HepG2 (cell line): ENCODE measurements around the gene NPC2. TPM values are rescaled to one million over a fixed set of nuclear protein-coding genes. Genes with fewer than 3 reads are reported as not detected.

ENCODE experiments used
- ATAC-seq: fragments of 200-7000 bp; cut with Tn5 transposase; 3 replicates; pipeline ENCODE4 v1.9.1; 2020; ENCODE audit warnings: mild to moderate bottlenecking, moderate library complexity
- BruUV-seq: library from RNA; stranded (reverse); fragments of 400-500 nt; replicated peaks from 2 replicates; lab custom pipeline; 2021; lab: Mats Ljungman, UMichigan
- CTCF ChIA-PET: fragments of 300-600 bp; formaldehyde crosslinking; extraction: SDS; loops from one replicate; lab custom pipeline; 2021; ENCODE audit warnings: low total read pairs, inconsistent platforms, low intra/inter-chr PET ratio; lab: Yijun Ruan, JAX
- POLR2A ChIA-PET: fragments of 350-600 bp; sonication (Branson Sonifier 250); formaldehyde crosslinking; loops from one replicate; lab custom pipeline; 2020; ENCODE audit warnings: antibody characterized with exemption, inconsistent platforms; lab: Yijun Ruan, JAX
- DNase-seq: peaks from one replicate; pipeline ENCODE4 v3.0.0-alpha.2; 2015; ENCODE audit warnings: low spot score
- FAIRE-seq: peaks from 3 replicates; lab custom pipeline; 2011; peaks lifted over from hg19 to GRCh38; lab: Jason Lieb, UNC
- H2AFZ ChIP-seq: one replicate; pipeline ENCODE4 v1.6.1; 2011; ENCODE audit warnings: low read length, inconsistent platforms
- H3K27ac ChIP-seq: fragments of 300-600 bp; 3 replicates; pipeline ENCODE4 v1.8.0; 2011; ENCODE audit warnings: mixed run types, mild to moderate bottlenecking, mixed read lengths, low read length, inconsistent platforms; ENCODE audit not compliant: insufficient read depth; ENCODE audit errors: extremely low read length
- H3K27me3 ChIP-seq, 2 experiments: fragments of 200-600 bp in 1 of 2; 2 replicates in 1 of 2; 3 replicates in 1 of 2; pipeline versions ENCODE4 v1.6.0 to v1.8.0; 2011; ENCODE audit warnings: low read length in 2 of 2, mild to moderate bottlenecking in 2 of 2, moderate library complexity in 2 of 2, inconsistent platforms in 1 of 2; ENCODE audit not compliant: insufficient read depth in 2 of 2, control insufficient read depth in 1 of 2
- H3K36me3 ChIP-seq, 2 experiments: fragments of 200-600 bp in 1 of 2; replicated peaks in 1 of 2; 2 replicates in 1 of 2; 3 replicates in 1 of 2; pipeline versions ENCODE4 v1.5.1 to v1.8.0; 2011; ENCODE audit warnings: low read length in 2 of 2, inconsistent platforms in 1 of 2; ENCODE audit not compliant: insufficient read depth in 2 of 2, control insufficient read depth in 1 of 2
- H3K4me1 ChIP-seq: 2 replicates; pipeline ENCODE4 v1.5.1; 2012; ENCODE audit warnings: low read length, inconsistent platforms; ENCODE audit not compliant: insufficient read depth
- H3K4me2 ChIP-seq: 2 replicates; pipeline ENCODE4 v1.6.0; 2011; ENCODE audit warnings: low read depth, low read length, inconsistent platforms
- H3K4me3 ChIP-seq, 3 experiments: fragments of 200-600 bp in 1 of 3; sonication (generic), shearing (Covaris generic) in 1 of 3; replicated peaks in 1 of 3; 2 replicates each; pipeline ENCODE4 v1.5.1; 2011 to 2016; ENCODE audit warnings: low read length in 3 of 3, inconsistent platforms in 2 of 3, low read depth in 2 of 3, mild to moderate bottlenecking in 2 of 3, control low read depth in 1 of 3, mixed read lengths in 1 of 3; ENCODE audit not compliant: insufficient read depth in 1 of 3
- H3K79me2 ChIP-seq: one replicate; pipeline ENCODE4 v1.6.1; 2011; ENCODE audit warnings: low read length, inconsistent platforms; ENCODE audit not compliant: insufficient read depth
- H3K9ac ChIP-seq: 2 replicates; pipeline ENCODE4 v1.6.0; 2011; ENCODE audit warnings: mild to moderate bottlenecking, low read depth, low read length, inconsistent platforms; ENCODE audit not compliant: insufficient read depth
- H3K9me3 ChIP-seq: 2 replicates; pipeline ENCODE4 v1.5.1; 2012; ENCODE audit warnings: mild to moderate bottlenecking, low read length
- H4K20me1 ChIP-seq: 2 replicates; pipeline ENCODE4 v1.6.0; 2011; ENCODE audit warnings: inconsistent platforms, mild to moderate bottlenecking, low read length, moderate library complexity; ENCODE audit not compliant: insufficient read depth
- ASH2L ChIP-seq: fragments of 300-600, 200-600 bp; sonication (generic); IDR thresholded peaks from 2 replicates; pipeline ENCODE4 v1.7.0; 2017; ENCODE audit warnings: low read depth, mild to moderate bottlenecking, moderate library complexity, mixed read lengths, low read length; ENCODE audit not compliant: insufficient read length
- TOPORS ChIP-seq: sonication (generic); formaldehyde crosslinking; IDR thresholded peaks from 2 replicates; pipeline ENCODE4 v1.8.0; 2023; ENCODE audit warnings: mild to moderate bottlenecking, missing genetic modification reagents
- in situ Hi-C: cut with HindIII; loops from 2 replicates; pipeline ENCODE4 v1.10.0; 2017; ENCODE audit warnings: low pct_unique_long_range_greater_than_20kb; ENCODE audit not compliant: extremely low pct_ligation_motif_present
- intact Hi-C: fragments of 100-400 bp; cut with micrococcal nuclease; formaldehyde crosslinking; loops from one replicate; pipeline ENCODE4 v1.10.0; 2022; ENCODE audit not compliant: unreplicated experiment
- polyA plus RNA-seq, 8 experiments: library from polyadenylated mRNA; depleted of rRNA in 3 of 8; stranded (reverse) in 7 of 8; unstranded in 1 of 8; fragments of >200 nt; fragmentation: Illumina TruSeq in 4 of 8; extraction: Trizol in 4 of 8; gene quantifications; 2 replicates each; pipeline versions ENCODE4 v1.2.1 to v1.2.3, GENCODE V29; 2011 to 2016; ENCODE audit warnings: low read depth in 4 of 8, missing spikeins in 1 of 8, mixed read lengths in 1 of 8; ENCODE audit not compliant: insufficient read depth in 1 of 8
- total RNA-seq, 5 experiments: library from RNA; depleted of rRNA; stranded (reverse); fragments of >200 nt; fragmentation: Illumina TruSeq; extraction: Trizol; gene quantifications; 2 replicates each; pipeline ENCODE4 v1.2.3, GENCODE V29; 2016; ENCODE audit warnings: low read depth in 1 of 5
- TF ChIP-seq, protein P1 (sequence below): sonication (generic); formaldehyde crosslinking; IDR thresholded peaks from 2 replicates; pipeline ENCODE4 v1.4.0; 2020; ENCODE audit warnings: missing genetic modification reagents, borderline replicate concordance
- TF ChIP-seq, protein P2 (sequence below): sonication (generic); formaldehyde crosslinking; IDR thresholded peaks from 2 replicates; pipeline ENCODE4 v1.8.1; 2023; ENCODE audit warnings: mild to moderate bottlenecking, missing genetic modification reagents
- TF ChIP-seq, protein P3 (sequence below): sonication (generic); formaldehyde crosslinking; IDR thresholded peaks from 2 replicates; pipeline ENCODE4 v1.4.0; 2020; ENCODE audit warnings: missing genetic modification reagents
- TF ChIP-seq, protein P4 (sequence below): sonication (generic); formaldehyde crosslinking; IDR thresholded peaks from one replicate; pipeline ENCODE4 v1.5.1; 2020; ENCODE audit warnings: mild to moderate bottlenecking, missing genetic modification reagents; ENCODE audit errors: not compliant biosample characterization

NPC2 gene
- total and polyA plus RNA-seq, 2 of the 13 experiments (the other 11 are each of a cell fraction or from before 2014, with no cell fraction given) = 132 to 164 TPM

DNA sequence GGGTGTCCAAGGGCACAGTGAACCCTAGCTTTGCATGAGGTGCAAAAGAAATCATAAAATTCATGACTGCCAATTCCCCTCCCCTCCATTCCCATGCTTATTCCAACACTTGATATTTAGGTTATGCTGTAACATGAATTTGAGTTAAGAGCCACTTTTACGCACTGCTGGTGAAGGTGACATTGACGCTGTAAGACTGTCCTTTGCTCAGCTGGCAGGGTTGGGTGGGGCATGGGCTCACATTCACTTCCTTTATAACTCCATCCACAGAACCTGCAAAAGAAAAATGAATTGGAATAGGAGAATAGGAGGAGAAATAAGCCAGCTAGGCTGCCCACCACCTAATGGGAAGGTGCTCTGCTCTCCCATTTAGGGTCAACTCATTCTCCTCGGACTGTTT is 6.9 kb downstream of the NPC2 start (continued):
- TF ChIP-seq, protein P1, sequence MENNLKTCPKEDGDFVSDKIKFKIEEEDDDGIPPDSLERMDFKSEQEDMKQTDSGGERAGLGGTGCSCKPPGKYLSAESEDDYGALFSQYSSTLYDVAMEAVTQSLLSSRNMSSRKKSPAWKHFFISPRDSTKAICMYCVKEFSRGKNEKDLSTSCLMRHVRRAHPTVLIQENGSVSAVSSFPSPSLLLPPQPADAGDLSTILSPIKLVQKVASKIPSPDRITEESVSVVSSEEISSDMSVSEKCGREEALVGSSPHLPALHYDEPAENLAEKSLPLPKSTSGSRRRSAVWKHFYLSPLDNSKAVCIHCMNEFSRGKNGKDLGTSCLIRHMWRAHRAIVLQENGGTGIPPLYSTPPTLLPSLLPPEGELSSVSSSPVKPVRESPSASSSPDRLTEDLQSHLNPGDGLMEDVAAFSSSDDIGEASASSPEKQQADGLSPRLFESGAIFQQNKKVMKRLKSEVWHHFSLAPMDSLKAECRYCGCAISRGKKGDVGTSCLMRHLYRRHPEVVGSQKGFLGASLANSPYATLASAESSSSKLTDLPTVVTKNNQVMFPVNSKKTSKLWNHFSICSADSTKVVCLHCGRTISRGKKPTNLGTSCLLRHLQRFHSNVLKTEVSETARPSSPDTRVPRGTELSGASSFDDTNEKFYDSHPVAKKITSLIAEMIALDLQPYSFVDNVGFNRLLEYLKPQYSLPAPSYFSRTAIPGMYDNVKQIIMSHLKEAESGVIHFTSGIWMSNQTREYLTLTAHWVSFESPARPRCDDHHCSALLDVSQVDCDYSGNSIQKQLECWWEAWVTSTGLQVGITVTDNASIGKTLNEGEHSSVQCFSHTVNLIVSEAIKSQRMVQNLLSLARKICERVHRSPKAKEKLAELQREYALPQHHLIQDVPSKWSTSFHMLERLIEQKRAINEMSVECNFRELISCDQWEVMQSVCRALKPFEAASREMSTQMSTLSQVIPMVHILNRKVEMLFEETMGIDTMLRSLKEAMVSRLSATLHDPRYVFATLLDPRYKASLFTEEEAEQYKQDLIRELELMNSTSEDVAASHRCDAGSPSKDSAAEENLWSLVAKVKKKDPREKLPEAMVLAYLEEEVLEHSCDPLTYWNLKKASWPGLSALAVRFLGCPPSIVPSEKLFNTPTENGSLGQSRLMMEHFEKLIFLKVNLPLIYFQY (CRISPR knock-in tag) = no peak
- TF ChIP-seq, all 625 proteins: peak for 0

DNA sequence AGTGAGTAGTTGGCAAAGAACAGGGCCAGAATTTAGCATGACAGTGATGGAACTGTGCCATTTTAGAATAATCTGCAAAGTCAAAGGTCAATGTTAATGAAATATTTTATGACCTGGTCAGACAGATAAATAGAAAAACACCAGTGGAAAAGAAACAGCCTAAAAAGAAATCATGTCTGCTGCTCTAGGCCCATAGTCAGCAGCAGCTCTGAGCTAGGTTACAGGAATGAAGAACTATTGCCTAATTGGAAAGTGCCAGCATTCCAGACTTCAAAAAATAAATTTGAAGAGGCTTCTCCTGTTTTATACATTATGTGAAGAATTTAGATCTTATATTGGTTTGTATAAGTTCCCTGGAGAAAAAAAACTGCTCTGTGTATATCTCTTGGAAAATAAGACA is 9.8 kb downstream of the NPC2 start:
- ChIA-PET POLR2A (interaction anchor here (1.7 kb wide), 1 partner anchor 10 kb away, joined by 5 read pairs; the partner anchor contains the start of genes ISCA2 and NPC2), CTCF (no interaction called here)
- no peak overlapping the region for H3K27ac ChIP-seq
- no peaks in the 10 kb centered on the region for H3K79me2 ChIP-seq
- no TSS peak for BruUV-seq
- H3K9ac ChIP-seq = no peak overlapping the region
- intact Hi-C loops (no loop called here), in situ Hi-C loops (no loop called here)
- no peak overlapping the region for H2AFZ ChIP-seq
- no peak for DNase-seq
- no peaks in the 10 kb centered on the region for H3K4me1 ChIP-seq
- H3K9me3 ChIP-seq = no peaks in the 10 kb centered on the region
- H3K4me3 ChIP-seq = no peak overlapping the region
- H3K27me3 ChIP-seq = no peaks in the 10 kb centered on the region
- no peak for FAIRE-seq
- no peak overlapping the region for H3K4me2 ChIP-seq
- H3K36me3 ChIP-seq = peaks cover 15 to 67% of the 10 kb centered on the region in 2 experiments
- no peak for ATAC-seq
- H4K20me1 ChIP-seq = no peaks in the 10 kb centered on the region; the same call in 1 of the 2 replicates
- TF ChIP-seq, protein P2, sequence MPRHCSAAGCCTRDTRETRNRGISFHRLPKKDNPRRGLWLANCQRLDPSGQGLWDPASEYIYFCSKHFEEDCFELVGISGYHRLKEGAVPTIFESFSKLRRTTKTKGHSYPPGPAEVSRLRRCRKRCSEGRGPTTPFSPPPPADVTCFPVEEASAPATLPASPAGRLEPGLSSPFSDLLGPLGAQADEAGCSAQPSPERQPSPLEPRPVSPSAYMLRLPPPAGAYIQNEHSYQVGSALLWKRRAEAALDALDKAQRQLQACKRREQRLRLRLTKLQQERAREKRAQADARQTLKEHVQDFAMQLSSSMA (CRISPR knock-in tag) = no peak
- TF ChIP-seq ASH2L (no peak), TOPORS (no peak)
- TF ChIP-seq, protein P3, sequence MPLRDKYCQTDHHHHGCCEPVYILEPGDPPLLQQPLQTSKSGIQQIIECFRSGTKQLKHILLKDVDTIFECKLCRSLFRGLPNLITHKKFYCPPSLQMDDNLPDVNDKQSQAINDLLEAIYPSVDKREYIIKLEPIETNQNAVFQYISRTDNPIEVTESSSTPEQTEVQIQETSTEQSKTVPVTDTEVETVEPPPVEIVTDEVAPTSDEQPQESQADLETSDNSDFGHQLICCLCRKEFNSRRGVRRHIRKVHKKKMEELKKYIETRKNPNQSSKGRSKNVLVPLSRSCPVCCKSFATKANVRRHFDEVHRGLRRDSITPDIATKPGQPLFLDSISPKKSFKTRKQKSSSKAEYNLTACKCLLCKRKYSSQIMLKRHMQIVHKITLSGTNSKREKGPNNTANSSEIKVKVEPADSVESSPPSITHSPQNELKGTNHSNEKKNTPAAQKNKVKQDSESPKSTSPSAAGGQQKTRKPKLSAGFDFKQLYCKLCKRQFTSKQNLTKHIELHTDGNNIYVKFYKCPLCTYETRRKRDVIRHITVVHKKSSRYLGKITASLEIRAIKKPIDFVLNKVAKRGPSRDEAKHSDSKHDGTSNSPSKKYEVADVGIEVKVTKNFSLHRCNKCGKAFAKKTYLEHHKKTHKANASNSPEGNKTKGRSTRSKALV (CRISPR knock-in tag) = no peak
- TF ChIP-seq, protein P4, sequence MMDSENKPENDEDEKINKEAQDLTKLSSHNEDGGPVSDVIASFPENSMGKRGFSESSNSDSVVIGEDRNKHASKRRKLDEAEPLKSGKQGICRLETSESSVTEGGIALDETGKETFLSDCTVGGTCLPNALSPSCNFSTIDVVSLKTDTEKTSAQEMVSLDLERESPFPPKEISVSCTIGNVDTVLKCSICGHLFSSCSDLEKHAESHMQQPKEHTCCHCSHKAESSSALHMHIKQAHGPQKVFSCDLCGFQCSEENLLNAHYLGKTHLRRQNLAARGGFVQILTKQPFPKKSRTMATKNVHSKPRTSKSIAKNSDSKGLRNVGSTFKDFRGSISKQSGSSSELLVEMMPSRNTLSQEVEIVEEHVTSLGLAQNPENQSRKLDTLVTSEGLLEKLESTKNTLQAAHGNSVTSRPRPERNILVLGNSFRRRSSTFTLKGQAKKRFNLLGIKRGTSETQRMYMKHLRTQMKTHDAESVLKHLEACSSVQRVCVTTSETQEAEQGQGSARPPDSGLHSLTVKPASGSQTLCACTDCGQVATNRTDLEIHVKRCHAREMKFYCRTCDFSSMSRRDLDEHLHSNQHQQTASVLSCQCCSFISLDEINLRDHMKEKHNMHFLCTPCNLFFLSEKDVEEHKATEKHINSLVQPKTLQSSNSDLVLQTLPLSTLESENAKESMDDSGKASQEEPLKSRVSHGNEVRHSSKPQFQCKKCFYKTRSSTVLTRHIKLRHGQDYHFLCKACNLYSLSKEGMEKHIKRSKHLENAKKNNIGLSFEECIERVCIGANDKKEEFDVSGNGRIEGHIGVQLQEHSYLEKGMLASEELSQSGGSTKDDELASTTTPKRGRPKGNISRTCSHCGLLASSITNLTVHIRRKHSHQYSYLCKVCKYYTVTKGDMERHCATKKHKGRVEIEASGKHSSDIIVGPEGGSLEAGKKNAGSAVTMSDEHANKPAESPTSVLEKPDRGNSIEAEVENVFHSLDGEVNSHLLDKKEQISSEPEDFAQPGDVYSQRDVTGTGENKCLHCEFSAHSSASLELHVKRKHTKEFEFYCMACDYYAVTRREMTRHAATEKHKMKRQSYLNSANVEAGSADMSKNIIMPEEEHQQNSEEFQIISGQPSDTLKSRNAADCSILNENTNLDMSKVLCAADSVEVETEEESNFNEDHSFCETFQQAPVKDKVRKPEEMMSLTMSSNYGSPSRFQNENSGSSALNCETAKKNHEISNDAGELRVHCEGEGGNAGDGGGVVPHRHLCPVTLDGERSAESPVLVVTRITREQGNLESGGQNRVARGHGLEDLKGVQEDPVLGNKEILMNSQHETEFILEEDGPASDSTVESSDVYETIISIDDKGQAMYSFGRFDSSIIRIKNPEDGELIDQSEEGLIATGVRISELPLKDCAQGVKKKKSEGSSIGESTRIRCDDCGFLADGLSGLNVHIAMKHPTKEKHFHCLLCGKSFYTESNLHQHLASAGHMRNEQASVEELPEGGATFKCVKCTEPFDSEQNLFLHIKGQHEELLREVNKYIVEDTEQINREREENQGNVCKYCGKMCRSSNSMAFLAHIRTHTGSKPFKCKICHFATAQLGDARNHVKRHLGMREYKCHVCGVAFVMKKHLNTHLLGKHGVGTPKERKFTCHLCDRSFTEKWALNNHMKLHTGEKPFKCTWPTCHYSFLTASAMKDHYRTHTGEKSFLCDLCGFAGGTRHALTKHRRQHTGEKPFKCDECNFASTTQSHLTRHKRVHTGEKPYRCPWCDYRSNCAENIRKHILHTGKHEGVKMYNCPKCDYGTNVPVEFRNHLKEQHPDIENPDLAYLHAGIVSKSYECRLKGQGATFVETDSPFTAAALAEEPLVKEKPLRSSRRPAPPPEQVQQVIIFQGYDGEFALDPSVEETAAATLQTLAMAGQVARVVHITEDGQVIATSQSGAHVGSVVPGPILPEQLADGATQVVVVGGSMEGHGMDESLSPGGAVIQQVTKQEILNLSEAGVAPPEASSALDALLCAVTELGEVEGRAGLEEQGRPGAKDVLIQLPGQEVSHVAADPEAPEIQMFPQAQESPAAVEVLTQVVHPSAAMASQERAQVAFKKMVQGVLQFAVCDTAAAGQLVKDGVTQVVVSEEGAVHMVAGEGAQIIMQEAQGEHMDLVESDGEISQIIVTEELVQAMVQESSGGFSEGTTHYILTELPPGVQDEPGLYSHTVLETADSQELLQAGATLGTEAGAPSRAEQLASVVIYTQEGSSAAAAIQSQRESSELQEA (CRISPR knock-in tag) = no peak
